ENCODE results near the gene ADAMTS13. TPM values are rescaled to one million over a fixed set of nuclear protein-coding genes. Genes with fewer than 3 reads are reported as not detected.

The ADAMTS13 gene
- polyA plus RNA-seq, 1 donor from 2014 or later = 0.35 TPM

- H3K4me3 Mint-ChIP-seq = no peak overlapping the region
- H3K27ac Mint-ChIP-seq = no peak overlapping the region
- no peaks in the 10 kb centered on the region for H3K27me3 Mint-ChIP-seq
- peaks cover 3% of the 10 kb centered on the region for H3K36me3 Mint-ChIP-seq
- H3K4me1 Mint-ChIP-seq = peaks cover 13 to 19% (median 16%) of the 10 kb centered on the region in 3 donors
- H3K9me3 Mint-ChIP-seq = no peaks in the 10 kb centered on the region
These were observed 50.7 kb downstream of the ADAMTS13 start for GRCh38 chr9:133472753-133473378.

- H3K27ac Mint-ChIP-seq = peak overlapping the region in 1 of 3 donors; percentile 33
- peaks cover 3% of the 10 kb centered on the region for H3K36me3 Mint-ChIP-seq
- no peaks in the 10 kb centered on the region for H3K27me3 Mint-ChIP-seq
- H3K4me3 Mint-ChIP-seq = peak overlapping the region in 1 of 4 donors; percentile 3
- H3K4me1 Mint-ChIP-seq = peaks cover 13 to 19% (median 18%) of the 10 kb centered on the region in 3 donors
- no peaks in the 10 kb centered on the region for H3K9me3 Mint-ChIP-seq
These were observed 51.6 kb downstream of the ADAMTS13 start for GRCh38 chr9:133473743-133474142.

GRCh38 chr9:133474215-133474614, 52.0 kb downstream of the ADAMTS13 start:
- Mint-ChIP-seq H3K36me3 (peaks cover 3% of the 10 kb centered on the region), H3K4me1 (peaks cover 13 to 19% (median 18%) of the 10 kb centered on the region in 3 donors), H3K27ac (peak overlapping the region in 2 of 3 donors; percentile 33 to 63)

GRCh38 chr9:133474853-133475252, 52.7 kb downstream of the ADAMTS13 start:
- Mint-ChIP-seq H3K4me3 (no peak overlapping the region), H3K27ac (no peak overlapping the region), H3K27me3 (no peaks in the 10 kb centered on the region), H3K36me3 (peaks cover 3% of the 10 kb centered on the region), H3K4me1 (peaks cover 16 to 22% (median 22%) of the 10 kb centered on the region in 3 donors), H3K9me3 (no peaks in the 10 kb centered on the region)

More at GRCh38 chr9:133474215-133474614, 52.0 kb downstream of the ADAMTS13 start:
- Mint-ChIP-seq H3K9me3 (no peaks in the 10 kb centered on the region), H3K27me3 (no peaks in the 10 kb centered on the region), H3K4me3 (peak overlapping the region in 1 of 4 donors; percentile 3)

GRCh38 chr9:133475292-133476012, 53.3 kb downstream of the ADAMTS13 start:
- Mint-ChIP-seq H3K36me3 (peaks cover 3% of the 10 kb centered on the region), H3K4me3 (peak overlapping the region in 1 of 4 donors; percentile 60), H3K27ac (no peak overlapping the region), H3K9me3 (no peaks in the 10 kb centered on the region), H3K4me1 (peaks cover 18 to 24% (median 24%) of the 10 kb centered on the region in 3 donors), H3K27me3 (no peaks in the 10 kb centered on the region)

- H3K4me3 Mint-ChIP-seq = peak overlapping the region in 2 of 4 donors; percentile 32 to 83
These were observed 54.1 kb downstream of the ADAMTS13 start for GRCh38 chr9:133476036-133476931.

GRCh38 chr9:133476941-133477340, 54.8 kb downstream of the ADAMTS13 start:
- Mint-ChIP-seq H3K4me3 (peak overlapping the region in 3 of 4 donors; percentile 32 to 88 (median 83)), H3K9me3 (no peaks in the 10 kb centered on the region), H3K27ac (peak overlapping the region in 2 of 3 donors; percentile 53 to 91), H3K27me3 (no peaks in the 10 kb centered on the region), H3K36me3 (peaks cover 3% of the 10 kb centered on the region), H3K4me1 (peaks cover 16 to 24% (median 24%) of the 10 kb centered on the region in 3 donors)

More at GRCh38 chr9:133476036-133476931, 54.1 kb downstream of the ADAMTS13 start:
- H3K27ac Mint-ChIP-seq = peak overlapping the region in 2 of 3 donors; percentile 18 to 53
- H3K27me3 Mint-ChIP-seq = no peaks in the 10 kb centered on the region
- H3K9me3 Mint-ChIP-seq = no peaks in the 10 kb centered on the region
- H3K36me3 Mint-ChIP-seq = peaks cover 3% of the 10 kb centered on the region
- H3K4me1 Mint-ChIP-seq = peaks cover 16 to 24% (median 24%) of the 10 kb centered on the region in 3 donors

- Mint-ChIP-seq H3K36me3 (peaks cover 3% of the 10 kb centered on the region), H3K9me3 (no peaks in the 10 kb centered on the region), H3K27ac (peak overlapping the region; percentile 76 to 91 (median 81)), H3K4me1 (peaks cover 16 to 24% (median 24%) of the 10 kb centered on the region in 3 donors), H3K4me3 (peak overlapping the region; percentile 88 to 97 (median 92)), H3K27me3 (no peaks in the 10 kb centered on the region)
These were observed 55.3 kb downstream of the ADAMTS13 start for GRCh38 chr9:133477461-133477860.

- peak overlapping the region; percentile 76 to 91 (median 81) for H3K27ac Mint-ChIP-seq
- peaks cover under 1% of the 10 kb centered on the region for H3K27me3 Mint-ChIP-seq
- H3K4me3 Mint-ChIP-seq = peak overlapping the region; percentile 88 to 97 (median 92)
- peaks cover 3% of the 10 kb centered on the region for H3K36me3 Mint-ChIP-seq
- peaks cover 16 to 26% (median 24%) of the 10 kb centered on the region in 3 donors for H3K4me1 Mint-ChIP-seq
- H3K9me3 Mint-ChIP-seq = no peaks in the 10 kb centered on the region
These were observed 56.1 kb downstream of the ADAMTS13 start for GRCh38 chr9:133477992-133478850.

- H3K36me3 Mint-ChIP-seq = peaks cover 3% of the 10 kb centered on the region
- no peaks in the 10 kb centered on the region for H3K9me3 Mint-ChIP-seq
- peak within 1 kb of the TSS; percentile 76 to 91 (median 91) for H3K27ac Mint-ChIP-seq
- peaks cover 2% of the 10 kb centered on the region for H3K27me3 Mint-ChIP-seq
- peaks cover 14 to 29% (median 22%) of the 10 kb centered on the region in 3 donors for H3K4me1 Mint-ChIP-seq
- H3K4me3 Mint-ChIP-seq = peak within 1 kb of the TSS; percentile 88 to 97 (median 92)
These were observed 56.9 kb downstream of the ADAMTS13 start, which contains the start of gene SLC2A6 for GRCh38 chr9:133478851-133479711. SLC2A6 (minus strand) TSS chr9:133479099; CDS start chr9:133479059, 40 bp downstream.

- no peaks in the 10 kb centered on the region for H3K36me3 Mint-ChIP-seq
- no peak overlapping the region for H3K27ac Mint-ChIP-seq
- peaks cover 2% of the 10 kb centered on the region for H3K27me3 Mint-ChIP-seq
- peak overlapping the region in 2 of 4 donors; percentile 73 to 75 for H3K4me3 Mint-ChIP-seq
- H3K4me1 Mint-ChIP-seq = peaks cover 10 to 18% (median 10%) of the 10 kb centered on the region in 3 donors
- no peaks in the 10 kb centered on the region for H3K9me3 Mint-ChIP-seq
These were observed 61.4 kb downstream of the ADAMTS13 start for GRCh38 chr9:133483611-133484010.

GRCh38 chr9:133484671-133485437, 62.7 kb downstream of the ADAMTS13 start:
- no peaks in the 10 kb centered on the region for H3K9me3 Mint-ChIP-seq
- peak overlapping the region in 1 of 4 donors; percentile 17 for H3K4me3 Mint-ChIP-seq
- no peak overlapping the region for H3K27ac Mint-ChIP-seq
- peaks cover 2% of the 10 kb centered on the region for H3K27me3 Mint-ChIP-seq
- peaks cover 7 to 13% (median 7%) of the 10 kb centered on the region in 3 donors for H3K4me1 Mint-ChIP-seq
- H3K36me3 Mint-ChIP-seq = no peaks in the 10 kb centered on the region

All from IgD-negative memory B cell (primary cell).